ENCODE data around the gene AMTN. TPM values are rescaled to one million over a fixed set of nuclear protein-coding genes. Genes with fewer than 3 reads are reported as not detected.
"Not testable (repeated sequence)": the region's sequence is repeated elsewhere in the genome, so short reads cannot be mapped to it uniquely, and the experiment has no call there.

Gene AMTN, protein sequence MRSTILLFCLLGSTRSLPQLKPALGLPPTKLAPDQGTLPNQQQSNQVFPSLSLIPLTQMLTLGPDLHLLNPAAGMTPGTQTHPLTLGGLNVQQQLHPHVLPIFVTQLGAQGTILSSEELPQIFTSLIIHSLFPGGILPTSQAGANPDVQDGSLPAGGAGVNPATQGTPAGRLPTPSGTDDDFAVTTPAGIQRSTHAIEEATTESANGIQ
- total RNA-seq, result not detected in 2 replicates

- intact Hi-C loops (cut with micrococcal nuclease), result no loop called here
These were observed at the start of gene AMTN for GRCh38 chr4:70518269-70518668. Gene AMTN, plus strand, starts transcription at chr4:70518569. Its CDS starts 209 bp downstream, at chr4:70518778.

DNA sequence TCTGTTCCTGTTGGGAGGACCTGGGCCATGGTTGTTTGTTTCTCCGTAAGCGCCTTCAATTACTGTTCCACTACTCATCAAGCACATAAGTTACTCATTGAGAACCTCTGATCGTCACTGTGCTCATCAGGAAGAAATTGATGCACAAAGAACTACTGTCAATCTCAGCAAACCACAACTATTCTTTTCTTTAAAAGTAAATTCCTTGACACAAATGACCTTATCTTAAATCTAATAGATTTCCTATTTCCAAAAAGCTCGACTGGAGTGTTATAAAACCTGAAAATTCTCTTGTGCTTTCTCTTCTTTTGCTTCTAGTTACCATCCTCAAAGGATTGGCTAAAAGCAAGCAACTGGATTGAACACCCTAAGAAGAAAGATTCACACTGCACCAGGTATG is 46.5 kb upstream of the AMTN start, which contains the start of gene MUC7:
TSS of gene MUC7 (plus strand) at position 301 of the 400 bp plus-strand sequence. CDS start 1,825 bp downstream, outside the sequence.
- intact Hi-C loops (cut with micrococcal nuclease), result no loop called here

DNA sequence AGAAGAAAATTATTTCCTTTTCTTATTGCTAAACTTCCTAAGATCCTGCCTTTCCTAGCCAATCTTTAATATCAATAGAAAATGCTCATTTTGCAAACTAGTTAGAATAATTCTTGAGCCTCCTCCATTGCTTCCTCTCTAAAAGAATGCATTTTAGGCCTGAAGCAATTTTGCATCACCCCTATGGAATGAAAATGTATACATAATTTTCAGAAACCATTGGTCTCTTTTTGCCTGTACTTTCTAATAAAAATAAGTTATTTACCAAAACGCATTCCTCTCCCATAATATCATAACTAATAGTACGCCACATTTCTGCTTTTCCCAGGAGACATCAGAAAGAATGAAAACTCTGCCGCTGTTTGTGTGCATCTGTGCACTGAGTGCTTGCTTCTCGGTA is 44.7 kb upstream of the AMTN start:
- intact Hi-C loops (cut with micrococcal nuclease), result no loop called here

DNA sequence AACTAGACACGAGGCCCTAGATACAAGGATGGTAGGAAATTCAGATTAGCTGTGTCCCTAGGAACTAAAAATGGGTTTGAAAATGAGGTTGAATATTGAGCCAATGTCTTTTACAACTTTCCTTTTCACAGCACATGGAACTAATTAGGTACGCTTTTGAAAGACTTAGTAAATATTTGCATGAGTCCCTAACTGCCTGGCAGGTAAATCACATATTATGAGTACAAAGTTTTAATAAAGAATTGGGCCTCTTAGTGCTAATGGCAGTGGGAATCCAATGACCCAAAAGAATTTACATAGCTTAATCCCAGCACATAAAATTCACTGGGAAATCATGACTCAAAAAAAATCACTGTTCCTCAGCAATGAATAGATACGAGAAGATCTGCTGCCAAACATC is 29.6 kb upstream of the AMTN start:
- intact Hi-C loops (cut with micrococcal nuclease), result no loop called here

DNA sequence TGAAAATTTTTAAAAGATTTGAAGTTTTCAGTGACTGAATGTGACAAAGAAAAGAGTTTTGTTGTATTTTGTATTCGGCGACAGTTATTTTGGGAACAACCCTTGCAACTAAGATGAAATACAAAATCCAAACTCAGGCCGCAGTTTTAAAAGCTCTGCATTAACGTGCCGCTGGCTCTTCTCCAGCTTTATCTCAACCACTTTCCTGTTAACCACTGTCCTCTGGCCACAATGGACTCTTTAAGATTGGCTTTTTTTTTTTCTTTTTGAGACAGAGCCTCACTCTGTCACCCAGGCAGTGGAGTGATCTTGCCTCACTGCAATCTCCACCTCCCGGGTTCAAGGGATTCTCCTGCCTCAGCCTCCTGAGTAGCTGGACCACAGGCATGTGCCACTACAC is 22.1 kb upstream of the AMTN start:
- intact Hi-C loops (cut with micrococcal nuclease), result no loop called here

DNA sequence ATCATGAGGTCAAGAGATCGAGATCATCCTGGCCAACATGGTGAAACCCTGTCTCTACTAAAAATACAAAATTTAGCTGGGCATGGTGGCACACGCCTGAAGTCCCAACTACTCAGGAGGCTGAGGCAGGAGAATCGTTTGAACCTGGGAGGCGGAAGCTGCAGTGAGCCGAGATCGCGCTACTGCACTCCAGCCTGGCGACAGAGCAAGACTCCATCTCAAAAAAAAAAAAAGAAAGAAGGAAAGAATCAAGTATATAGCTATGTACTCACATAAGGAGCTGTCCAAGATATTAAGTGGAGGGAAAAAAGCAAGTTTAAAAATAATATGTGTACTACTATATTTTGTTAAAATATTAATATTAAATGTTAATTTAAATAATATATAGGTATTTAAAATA is 16.5 kb upstream of the AMTN start:
- intact Hi-C loops (cut with micrococcal nuclease), result not testable (repeated sequence)

DNA sequence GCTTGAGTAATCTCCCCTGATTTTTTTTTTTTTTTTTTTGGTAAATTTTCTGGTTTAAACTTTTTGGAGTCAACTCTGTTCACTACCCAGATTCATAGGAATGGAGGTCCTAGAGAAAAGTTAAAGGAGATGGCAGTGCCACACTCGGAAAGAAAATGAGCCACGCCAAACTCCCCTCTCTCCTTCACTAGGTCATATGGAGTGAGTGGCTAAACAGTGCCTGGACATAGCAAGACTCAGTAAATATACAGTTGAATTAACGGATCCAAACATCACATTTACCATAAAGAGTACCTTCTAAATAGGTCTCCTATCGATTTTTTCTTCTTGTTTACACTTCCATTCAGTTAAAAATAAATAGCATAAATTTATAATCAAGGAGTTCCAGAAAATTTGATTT is 13.6 kb upstream of the AMTN start:
- intact Hi-C loops (cut with micrococcal nuclease), result loop anchor here (1.0 kb wide), 1 partner anchor 815 kb away; no protein-coding TSS in a partner anchor

GRCh38 chr4:70505151-70505748 is 13.1 kb upstream of the AMTN start:
- intact Hi-C loops (cut with micrococcal nuclease), result loop anchor here (1.0 kb wide), 1 partner anchor 816 kb away; no protein-coding TSS in a partner anchor

- intact Hi-C loops (cut with micrococcal nuclease), result no loop called here
These were observed 9.6 kb upstream of the AMTN start for GRCh38 chr4:70508801-70509200.

DNA sequence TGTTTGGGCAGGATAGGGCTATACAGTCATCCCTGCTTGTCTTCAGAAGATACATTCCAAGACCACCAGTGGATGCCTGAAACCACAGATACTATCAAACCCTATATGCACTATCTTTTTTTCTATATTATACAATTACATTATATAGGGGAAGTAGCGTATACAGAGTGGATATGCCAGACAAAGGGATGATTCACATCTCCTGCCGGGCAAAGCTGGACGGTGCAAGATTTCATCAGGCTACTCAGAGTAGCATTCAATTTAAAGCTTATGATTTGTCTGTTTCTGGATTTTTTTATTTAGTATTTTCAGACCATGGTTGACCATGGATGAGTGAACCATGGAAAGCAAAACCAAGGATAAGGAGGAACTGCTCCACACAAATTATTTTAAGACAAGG is 7.0 kb upstream of the AMTN start:
- intact Hi-C loops (cut with micrococcal nuclease), result no loop called here

DNA sequence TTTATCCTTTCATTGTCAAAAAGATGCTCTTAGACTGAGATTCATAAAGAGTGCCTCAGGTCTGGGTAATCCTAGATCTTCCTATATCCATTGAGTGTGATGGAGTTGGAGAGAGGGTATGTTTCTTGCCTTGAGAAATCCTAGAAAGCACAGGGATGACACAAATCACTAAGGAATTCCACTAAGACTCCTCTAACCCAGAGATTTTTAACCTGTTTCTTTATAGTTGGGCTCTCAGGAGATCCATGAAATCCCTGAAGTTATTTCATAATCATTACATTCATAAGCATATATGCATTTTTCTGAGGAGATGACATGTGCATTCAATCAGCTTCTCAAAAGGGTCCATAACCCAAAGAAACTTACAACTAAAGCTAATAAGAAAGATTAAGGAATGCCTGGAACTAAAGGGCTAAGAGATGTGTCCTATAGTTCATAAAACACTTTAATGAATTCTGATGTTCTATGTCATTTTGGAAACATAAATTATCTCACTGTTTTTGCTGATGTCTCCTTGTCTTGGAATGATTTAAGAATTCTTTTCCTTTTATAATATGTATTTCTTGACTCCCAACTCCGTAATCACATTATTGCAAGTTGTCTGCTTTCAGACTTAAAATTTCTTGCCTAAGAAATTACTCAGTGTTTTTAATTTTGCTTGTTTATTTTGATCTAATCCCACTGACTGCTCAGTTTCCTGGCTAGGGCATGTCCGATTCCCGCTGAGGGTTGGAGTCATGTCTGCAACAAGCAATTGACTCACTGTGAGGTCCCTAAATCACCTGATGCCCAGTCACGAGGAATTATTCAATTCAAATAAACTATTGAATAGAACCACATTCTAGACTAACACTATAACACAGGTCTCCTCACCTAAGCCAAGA is 2.8 kb upstream of the AMTN start:
- intact Hi-C loops (cut with micrococcal nuclease), result no loop called here

DNA sequence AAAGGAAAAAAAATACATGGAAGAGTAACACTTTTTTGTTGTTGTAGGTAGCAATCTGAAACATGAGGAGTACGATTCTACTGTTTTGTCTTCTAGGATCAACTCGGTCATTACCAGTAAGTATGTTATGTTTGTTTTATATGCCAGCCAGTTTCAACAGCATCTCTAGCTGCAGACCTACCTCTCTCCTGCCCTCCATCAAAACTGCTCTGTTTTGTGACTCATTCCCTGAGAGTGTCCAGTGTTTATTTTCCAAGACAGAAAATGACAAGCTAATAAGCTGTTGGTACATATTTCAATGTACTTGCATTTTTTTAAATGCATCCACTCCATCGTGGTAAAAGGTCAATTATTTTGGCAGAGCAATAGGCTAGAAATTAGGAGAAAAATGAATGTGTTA is 347 bp downstream of the AMTN start:
- intact Hi-C loops (cut with micrococcal nuclease), result no loop called here

GRCh38 chr4:70522626-70523025 is 4.3 kb downstream of the AMTN start:
- intact Hi-C loops (cut with micrococcal nuclease), result no loop called here

DNA sequence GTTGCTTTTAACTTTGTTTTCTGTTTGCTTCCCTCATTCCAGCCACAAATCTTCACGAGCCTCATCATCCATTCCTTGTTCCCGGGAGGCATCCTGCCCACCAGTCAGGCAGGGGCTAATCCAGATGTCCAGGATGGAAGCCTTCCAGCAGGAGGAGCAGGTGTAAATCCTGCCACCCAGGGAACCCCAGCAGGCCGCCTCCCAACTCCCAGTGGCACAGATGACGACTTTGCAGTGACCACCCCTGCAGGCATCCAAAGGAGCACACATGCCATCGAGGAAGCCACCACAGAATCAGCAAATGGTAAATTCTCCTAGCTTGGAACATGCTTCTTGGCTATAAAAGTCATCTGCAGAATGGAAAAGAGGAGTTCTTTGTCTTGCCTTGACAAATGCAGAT is 12.6 kb downstream of the AMTN start:
- intact Hi-C loops (cut with micrococcal nuclease), result no loop called here

- intact Hi-C loops (cut with micrococcal nuclease), result no loop called here
These were observed 13.6 kb downstream of the AMTN start for GRCh38 chr4:70531981-70532380.

DNA sequence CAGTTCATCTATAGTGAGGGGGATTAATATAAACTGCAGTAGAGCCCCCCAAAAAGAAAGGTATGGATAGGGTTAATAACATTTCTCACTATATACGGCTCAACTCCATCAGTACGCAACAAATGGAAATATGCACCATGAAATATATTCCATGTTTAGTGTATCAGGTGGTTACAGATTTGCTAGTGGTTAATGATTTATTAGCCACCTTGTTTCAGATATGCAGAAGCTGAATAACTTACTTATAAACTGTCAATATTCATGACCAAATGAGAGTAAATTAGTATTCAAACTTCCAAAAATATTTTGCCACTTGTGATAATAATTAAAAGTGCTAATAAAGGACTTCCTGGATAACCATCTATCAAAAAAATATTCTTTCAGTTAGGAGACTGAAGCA is 14.8 kb downstream of the AMTN start:
- intact Hi-C loops (cut with micrococcal nuclease), result no loop called here

DNA sequence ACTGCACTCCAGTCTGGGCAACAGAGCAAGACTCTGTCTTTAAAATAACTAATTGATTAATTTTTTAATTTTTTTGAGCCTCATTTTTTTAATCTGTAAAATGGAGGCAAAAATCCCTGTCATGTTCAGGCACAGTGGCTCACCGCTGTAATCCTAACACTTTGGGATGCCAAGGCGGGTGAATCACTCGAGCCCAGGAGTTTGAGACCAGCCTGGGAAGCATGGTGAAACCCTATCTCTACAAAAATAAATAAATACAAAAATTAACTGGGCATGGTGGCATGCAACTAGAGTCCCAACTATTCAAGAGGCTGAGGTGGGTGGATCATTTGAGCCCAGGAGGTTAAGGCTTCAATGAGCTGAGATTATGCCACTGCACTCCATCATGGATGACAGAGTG is 15.4 kb downstream of the AMTN start:
- intact Hi-C loops (cut with micrococcal nuclease), result no loop called here

- intact Hi-C loops (cut with micrococcal nuclease), result not testable (repeated sequence)
These were observed 16.5 kb downstream of the AMTN start for GRCh38 chr4:70534886-70535285.

DNA sequence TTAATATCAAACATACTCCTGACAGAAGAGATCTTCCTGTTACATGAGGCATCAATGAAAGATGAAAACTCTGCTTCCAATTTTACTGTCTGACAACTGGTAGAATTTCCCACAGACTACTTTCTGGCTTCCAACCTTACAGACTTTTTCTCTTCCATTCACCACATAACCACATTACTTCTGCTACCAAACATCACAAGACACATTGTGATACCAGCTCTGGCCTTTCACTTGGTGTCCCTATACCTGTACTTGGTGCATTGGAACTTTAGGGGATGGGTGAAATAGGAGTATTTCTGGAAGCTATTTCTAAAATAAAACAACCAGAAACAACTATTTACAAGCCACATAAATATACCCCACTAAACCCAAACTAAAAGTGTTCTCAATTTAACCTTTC is 20.5 kb downstream of the AMTN start:
- intact Hi-C loops (cut with micrococcal nuclease), result no loop called here

DNA sequence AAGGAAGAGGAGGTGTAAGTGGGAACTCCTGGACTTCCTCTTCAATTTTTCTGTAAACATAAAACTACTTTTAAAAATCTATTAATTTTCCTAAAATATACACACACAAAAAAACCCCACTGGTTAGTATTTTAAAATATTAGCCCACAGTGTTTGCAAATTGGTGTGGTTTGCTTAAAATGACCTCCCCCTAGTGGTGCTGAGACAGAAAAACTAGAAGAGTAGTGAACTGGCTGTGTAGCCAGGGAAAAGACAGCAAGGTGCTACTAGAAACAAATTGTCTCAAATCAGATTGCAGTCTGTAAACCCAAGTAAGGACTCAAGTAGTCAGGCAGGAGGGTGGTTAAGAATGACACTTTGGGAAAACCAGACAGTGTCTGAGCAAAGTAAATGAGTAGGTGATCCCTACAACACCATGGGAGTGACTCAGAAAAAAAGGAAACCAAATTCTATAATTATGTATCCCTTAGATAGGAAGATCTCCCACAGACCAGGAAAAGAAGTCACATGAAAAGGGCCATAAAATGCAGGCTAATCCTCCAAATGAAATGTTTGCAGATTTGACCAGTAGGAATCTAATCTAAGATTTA is 26.0 kb downstream of the AMTN start:
- intact Hi-C loops (cut with micrococcal nuclease), result no loop called here

DNA sequence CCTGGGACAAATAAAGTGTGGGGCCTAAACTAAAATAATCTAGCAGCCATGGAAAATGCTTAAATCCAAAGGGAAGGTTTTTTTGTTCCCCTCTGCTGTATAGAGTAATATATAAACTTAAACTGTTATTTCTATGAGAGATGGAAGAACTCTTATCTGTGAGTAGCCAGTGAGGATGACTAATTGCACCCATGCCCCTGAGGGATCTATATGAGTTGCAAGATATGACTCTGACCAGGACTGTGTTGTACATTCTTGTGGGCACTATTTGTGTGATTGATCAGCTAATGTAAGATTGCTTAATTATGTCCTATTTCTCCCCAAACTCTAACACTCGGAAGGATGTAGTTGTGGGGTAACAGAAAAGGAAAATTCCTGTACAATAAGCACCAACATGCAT is 38.5 kb downstream of the AMTN start:
- intact Hi-C loops (cut with micrococcal nuclease), result no loop called here

All from T-helper 2 cell treated with Interferon-gamma antibody and Interleukin-4, amounts not matched to agents 100 ng/mL and 5 ng/mL, for 36 hours (primary cell).